HG02981 (cell line): ENCODE data around the gene ATP1B3.
"Not testable (repeated sequence)": the region's sequence is repeated elsewhere in the genome, so short reads cannot be mapped to it uniquely, and the experiment has no call there.

ENCODE experiments used
- ATAC-seq: cut with Tn5 transposase; IDR thresholded peaks from one replicate; pipeline ENCODE4 v1.9.1; 2021; ENCODE audit warnings: mild to moderate bottlenecking, moderate library complexity; ENCODE audit not compliant: unreplicated experiment

Gene ATP1B3

DNA sequence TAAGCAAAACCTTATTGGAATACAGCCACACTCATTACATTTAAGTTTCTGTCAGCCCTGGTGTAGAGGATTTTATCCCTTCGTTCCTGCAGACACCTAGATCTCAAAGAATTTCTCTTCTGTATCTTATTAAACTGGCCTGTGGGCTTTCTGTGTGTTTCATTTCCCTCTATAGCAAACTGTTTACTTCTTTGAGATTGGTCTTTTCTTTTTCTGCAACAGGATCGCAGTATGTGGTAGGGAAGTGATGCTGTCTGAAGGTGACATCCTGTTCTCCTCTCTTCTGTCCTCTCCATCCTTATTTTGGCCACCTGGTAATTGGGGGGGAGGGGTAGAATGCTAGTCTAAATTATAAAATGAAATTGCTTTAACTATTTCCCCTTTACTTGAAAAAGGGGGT, 25.5 kb downstream of the ATP1B3 start:
- ATAC-seq: no peak

DNA sequence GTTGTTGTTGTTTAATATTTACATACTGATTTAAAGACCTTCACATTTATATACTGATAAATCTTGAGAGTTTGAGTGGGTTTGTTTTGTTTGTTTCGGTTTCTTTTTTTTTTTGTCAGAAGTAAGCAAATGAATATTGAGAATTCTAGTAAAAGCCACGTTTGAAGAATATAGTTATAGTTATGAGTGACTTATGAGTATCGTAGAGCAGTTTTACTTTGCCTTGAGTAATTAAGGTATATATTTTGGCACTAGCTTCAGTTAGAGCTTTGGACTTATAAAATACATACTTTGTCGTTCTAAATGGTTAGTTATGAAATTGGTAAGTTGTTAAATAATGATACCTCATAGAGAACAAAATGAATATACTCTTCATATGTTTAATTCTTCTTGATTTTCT, 27.8 kb downstream of the ATP1B3 start:
- no peak for ATAC-seq

DNA sequence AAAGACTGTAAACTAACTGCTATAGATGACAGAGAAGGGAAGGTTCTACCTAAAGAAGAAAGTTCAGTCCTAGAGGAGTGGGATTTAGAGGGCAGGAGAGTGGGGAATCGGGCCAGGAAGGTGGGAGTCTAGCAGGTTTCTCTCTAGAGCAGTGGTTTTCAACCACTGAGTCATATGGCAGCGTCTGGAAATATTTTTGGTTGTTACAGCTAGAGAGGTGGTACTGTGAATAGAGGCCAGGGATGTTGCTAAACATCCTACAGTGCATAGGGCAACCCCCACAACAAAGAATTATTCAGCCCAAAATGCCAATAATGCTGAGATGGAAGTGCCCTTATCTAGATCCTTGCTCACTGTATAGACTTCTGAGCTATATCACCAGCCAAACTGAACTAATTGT, 28.7 kb downstream of the ATP1B3 start:
- no peak for ATAC-seq

DNA sequence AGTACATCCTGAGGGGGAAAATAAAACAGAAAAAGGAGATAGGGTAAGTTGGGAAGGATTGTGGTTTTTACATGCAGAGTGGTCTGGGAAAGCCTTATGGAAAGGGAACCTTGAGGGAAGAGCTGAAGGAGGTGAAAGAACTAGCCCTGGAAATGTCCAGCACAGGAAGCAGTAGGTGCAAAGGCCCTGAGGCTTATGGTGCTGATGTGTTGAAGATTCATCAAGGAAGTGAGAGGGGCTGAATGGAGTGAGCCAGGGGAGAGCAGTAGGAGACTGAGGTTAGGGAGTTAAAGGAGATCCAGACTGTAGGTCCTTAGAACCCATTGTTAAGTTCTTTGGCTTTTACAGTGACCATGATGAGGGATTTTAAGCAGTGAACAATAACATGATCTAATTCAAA, 33.0 kb downstream of the ATP1B3 start:
- no peak for ATAC-seq

DNA sequence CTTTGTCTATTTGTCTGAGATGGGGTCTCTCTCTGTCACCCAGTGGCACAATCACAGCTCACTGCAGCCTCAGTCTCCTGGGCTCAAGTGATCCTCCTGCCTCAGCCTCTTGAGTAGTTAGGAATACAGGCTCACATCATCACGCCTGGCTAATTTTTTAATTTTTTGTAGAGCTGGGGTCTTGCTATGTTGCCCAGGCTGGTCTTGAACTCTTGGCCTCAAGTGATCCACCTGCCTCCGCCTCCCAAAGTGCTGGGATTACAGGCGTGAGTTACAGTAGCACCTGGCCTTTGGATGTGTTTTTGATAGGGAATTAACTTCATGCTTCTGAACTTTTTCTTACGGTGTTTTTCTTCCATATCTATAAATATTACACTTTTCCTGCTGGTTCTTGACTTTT, 33.5 kb downstream of the ATP1B3 start:
- ATAC-seq: not testable (repeated sequence)

DNA sequence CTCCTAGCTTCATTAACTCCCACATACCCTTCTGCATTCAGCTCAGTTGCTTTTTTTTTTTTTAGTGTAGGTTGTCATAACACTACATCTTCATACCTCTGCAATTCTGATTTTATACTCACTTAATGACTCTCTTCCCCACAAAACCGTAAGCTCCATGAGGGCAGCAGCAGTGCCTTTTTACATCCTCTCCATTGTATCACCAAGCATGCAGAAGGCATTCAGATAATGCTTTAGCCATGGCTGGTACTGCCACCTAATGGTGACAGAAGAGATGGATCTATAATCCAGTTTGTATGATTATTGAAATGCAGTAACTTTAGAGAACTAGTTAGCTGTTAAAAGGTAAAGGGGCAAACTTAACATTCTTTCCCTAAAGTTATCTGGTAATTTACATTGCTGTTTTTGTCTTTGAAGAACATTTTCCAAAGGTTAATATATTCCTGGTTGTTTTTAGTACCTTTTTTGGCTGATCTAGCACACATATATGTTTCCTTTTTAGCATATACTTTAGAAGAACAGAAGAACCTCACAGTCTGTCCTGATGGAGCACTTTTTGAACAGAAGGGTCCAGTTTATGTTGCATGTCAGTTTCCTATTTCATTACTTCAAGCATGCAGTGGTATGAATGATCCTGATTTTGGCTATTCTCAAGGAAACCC, 36.8 kb downstream of the ATP1B3 start:
- peak; percentile 64 for ATAC-seq

DNA sequence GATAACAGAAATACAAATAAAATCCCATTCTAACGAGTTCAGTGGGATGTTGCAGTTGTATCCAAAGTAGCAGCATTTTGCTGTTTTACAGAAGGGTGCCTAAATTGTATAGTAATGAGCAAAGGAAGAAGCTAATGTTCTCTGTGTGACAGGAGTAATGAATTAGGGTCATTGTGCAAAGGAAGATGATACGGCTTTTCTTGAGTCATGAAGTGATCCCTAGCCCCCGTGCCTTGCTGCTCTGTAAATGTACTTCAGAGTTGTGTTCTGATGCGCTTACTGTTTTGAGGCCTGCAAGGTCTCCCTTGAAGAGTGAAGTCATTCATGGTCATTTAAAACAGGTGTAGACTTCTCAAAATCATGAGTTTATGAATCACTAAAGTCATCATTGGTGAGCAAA, 37.9 kb downstream of the ATP1B3 start:
- no peak for ATAC-seq

DNA sequence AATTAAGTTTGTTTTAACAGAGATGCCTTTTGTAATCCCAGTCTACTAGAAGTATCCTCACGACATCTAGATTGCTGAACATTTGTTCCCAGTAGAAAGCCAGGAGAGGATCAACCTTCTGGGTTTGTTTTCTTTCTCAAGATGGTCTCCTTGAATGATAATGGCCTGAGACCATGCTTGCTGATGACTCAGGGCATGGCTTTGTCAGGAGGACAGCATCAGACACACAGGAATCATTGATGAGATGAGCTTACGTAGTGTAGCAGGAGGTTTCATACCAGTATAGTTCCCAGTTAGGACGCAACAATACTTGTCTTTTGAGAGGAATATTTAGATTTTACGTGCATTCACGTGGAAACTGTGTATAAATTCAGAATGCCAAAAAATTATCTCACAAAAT, 38.6 kb downstream of the ATP1B3 start:
- no peak for ATAC-seq

DNA sequence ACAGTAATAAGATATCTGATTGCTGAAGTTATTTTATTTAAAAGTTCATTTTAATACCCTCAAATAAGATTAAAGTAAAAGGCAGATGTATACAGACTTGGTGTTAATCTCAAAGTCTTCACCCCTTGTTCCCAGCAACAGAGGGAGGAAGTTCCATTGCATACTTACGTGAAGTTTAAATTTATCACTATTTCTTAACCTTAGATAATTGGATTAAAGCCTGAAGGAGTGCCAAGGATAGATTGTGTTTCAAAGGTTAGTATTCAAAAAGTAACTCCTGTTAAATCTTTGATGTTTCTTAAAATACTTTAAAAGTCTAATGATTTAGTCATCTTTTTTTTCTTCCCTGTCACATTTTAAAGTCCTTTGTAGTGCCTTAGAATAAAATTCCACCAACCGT, 39.3 kb downstream of the ATP1B3 start:
- ATAC-seq: no peak

DNA sequence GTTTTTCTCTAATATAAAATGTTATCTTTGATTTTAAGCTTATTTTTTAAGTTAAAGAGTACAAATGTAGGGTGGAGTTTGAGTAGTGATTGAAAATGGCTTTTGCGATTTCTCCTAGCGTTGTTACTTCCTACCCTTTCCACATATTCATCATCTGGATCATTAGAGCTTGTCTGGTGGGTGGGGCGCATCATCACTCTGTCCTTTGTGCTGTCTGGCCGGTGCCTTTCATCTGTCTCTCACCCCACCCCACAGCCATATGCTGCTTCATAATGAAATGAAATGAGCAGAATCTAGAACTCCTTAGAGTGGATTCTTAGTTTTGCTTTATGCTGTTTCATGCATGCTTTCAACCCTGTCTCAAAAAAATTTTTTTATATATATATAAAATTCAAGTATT, 44.3 kb downstream of the ATP1B3 start:
- no peak for ATAC-seq

DNA sequence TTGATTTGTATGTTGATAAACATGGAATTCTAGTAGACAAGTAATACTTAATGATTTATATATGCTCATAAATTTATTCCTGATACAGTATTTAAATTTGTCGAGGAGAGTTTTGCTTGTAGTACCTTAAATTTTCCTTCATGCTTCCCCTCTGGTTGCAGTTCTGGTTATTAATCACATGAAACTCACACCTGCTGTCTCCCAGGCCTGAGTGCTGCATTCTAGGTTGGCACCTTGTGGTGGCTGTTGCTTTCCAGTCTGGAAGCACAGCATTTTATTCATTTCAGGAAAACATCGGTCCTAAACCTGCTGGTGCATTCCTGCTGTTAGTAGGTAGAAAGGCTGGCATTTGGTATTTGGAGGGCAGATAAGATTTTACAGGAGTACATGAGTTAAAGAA, 44.9 kb downstream of the ATP1B3 start:
- ATAC-seq: no peak

DNA sequence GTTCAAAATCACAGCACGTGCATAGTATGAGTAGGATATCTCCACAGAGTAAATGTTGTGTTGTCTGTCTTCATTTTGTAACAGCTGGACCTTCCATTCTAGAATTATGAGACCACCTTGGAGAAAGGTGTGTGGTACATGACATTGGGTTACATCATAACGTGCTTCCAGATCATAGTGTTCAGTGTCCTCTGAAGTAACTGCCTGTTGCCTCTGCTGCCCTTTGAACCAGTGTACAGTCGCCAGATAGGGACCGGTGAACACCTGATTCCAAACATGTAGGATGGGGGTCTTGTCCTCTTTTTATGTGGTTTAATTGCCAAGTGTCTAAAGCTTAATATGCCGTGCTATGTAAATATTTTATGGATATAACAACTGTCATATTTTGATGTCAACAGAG, 49.2 kb downstream of the ATP1B3 start:
- not testable (repeated sequence) for ATAC-seq

DNA sequence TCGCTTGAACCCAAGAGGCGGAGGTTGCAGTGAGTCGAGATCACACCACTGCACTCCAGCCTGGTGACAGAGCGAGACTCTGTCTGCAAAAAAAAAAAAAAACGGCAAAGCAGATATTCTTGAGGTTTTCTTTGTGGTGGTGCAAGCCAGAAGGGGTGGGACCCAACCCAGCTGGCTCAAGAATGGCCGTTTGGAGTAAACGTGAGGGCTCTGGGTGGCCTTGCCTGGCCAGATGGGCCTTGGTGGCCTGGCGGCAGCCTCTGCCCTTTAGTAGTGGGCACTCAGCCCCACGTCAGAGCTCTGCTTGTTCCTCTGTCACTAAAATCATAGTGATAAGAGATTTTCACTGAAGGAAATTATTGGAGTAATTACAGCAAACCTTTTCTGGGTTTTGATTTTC, 50.5 kb downstream of the ATP1B3 start:
- ATAC-seq: no peak

DNA sequence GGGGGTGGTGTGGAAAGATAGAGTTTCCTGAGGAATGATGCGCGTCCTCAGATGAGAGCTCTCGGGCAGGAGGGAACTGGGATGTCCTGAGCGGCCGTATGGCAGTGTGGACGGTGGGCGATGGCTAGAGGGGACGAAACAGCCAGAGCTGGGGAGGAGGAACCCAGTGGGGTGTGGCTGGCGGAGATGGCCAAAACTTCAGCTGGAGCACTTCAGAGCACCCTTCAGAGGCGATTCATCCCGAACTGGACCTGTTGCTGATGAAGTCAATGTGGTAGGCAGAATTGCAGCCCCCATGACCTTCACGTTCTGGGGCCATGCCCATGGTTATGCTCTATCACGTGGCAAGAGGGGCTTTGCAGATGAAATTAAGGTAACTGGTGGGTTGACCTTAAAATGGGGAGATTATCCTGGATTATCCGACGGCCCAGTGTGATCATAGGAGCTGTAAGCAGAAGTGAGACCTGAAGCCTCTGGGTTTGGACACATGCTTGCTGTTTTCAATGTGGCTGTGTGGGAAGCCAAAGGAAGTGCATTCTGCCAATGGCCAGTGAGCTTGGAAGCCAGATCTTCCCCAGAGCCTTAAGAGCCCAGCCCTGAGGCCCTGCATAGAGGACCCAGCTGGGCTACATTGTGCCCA, 52.3 kb downstream of the ATP1B3 start:
- no peak for ATAC-seq

DNA sequence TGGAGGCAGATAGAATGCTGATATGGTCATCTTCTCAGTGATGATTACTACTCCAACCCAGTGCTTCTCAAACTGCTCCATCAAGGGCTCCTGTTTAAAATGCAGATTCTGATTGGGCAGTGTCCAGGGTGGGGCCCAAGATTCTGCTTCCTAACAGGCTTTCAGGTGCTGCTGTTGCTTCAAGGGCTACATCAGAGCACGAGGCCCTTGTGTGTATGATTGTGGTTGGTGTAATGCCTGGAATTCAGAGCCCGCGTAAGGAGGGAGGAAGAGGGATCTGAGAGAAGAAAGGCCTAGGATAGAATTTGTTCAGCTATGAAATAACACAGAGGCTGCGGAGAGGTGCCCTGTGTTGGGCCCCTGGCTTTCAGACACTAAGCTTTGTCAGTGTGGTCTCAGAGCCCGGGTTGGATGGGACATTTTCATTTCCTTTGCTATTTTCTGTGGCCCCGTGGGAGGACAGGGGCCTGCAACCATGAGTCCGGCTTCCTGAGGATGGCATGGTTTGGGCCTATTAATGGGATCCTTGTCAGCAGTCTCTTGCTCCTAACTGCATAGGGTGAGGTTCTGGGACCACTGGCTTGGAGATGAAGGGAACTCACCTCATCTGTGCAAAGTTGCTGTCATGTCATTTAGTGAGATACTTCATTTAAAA, 53.0 kb downstream of the ATP1B3 start:
- ATAC-seq: no peak

DNA sequence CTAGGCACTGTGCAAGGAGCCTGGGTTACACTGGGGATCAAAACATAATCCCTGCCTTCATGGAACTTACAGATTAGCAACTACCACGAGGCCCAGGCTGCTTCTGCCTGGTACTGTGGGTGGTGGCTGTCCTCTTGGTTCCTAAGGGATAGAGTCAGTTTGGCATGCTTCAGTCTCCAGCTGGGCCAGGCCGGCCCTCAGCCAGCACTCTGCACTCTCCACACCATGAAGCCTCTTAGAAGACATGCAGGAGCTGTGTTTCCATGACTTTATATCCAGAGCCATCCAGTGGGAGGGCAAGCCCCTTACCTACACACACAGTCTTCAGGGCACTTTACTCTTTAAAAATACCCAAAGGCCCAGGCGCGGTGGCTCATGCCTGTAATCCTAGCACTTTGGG, 54.4 kb downstream of the ATP1B3 start:
- no peak for ATAC-seq

DNA sequence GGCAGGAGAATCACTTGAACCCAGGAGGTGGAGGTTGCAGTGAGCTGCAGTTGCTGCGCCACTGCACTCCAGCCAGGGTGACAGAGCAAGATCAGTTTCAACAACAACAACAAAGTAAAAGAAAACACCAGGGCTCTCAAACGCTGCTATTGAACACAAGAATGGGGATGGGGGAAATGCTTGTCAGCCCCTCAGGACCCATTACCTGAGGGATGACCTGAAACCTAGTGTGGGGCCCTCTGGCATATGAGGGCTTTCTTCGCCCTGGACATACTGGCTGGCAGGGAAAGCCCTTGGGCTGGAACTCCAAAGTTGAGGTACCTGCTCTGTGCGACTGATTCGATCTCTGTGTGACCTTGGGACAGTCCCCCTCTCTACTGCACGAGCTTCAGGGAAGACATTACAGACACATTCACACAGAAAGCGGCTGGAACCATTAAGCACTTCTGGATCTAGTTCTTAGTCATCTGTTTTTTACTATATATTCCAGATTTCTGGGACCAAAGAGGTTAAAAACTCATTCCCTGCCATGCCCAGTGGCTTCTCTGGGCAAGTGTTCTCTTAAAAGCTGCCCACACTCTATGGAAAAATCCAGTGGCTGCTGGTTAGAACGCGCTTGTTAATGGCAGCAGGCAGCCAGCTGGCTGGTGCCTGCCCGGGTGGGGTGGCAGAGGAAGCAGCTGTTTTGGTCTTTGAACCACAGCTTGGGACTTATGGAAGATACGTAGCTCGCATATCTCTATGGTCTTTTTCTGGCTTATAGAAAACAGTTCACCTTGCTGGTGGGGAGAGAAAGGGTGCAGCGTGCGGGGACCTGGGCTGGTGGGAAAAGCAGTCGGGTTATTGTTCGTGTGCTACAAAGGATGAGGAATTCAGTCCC, 57.2 kb downstream of the ATP1B3 start:
- no peak for ATAC-seq

DNA sequence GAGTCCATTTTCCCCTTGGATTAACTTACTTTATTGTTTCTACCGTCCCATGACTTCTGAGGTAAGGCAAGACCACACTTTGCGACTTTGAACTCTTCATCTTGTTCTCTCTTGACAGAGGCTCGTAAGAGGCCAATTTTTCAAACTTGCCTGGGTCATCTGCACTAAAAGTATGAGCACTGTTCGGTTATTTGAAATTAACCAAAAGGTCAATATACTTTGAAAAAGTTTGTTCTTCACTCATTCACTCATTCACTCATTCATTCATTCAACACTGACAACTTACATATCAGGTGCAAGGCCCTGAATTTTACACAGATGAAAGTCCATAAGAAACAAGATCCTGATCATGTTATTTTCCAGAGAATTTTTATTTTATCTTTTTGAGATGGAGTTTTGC, 57.9 kb downstream of the ATP1B3 start:
- no peak for ATAC-seq

DNA sequence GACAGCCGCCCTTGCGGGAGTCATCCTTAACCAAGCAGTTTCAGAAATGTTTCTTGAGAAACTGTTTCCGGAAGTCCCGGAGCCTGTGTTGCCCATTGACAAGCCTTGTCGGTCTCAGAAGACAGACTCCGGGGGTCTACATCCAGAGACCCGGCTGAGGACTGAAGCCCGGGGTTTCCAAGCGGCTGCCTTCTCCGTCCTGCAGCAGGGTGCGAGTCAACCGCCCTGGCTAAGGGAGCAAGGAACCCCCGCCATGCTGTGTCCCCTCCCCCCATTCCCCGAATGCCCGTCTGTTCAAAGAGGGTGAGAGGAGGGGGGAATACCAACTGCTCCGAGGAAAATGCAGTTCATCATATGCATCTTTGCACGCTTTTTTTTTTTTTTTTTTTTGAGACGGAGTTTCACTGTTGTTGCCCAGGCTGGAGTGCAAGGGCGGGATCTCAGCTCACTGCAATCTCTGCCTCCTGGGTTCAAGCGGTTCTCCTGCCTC, 61.6 kb downstream of the ATP1B3 start:
- no peak for ATAC-seq

DNA sequence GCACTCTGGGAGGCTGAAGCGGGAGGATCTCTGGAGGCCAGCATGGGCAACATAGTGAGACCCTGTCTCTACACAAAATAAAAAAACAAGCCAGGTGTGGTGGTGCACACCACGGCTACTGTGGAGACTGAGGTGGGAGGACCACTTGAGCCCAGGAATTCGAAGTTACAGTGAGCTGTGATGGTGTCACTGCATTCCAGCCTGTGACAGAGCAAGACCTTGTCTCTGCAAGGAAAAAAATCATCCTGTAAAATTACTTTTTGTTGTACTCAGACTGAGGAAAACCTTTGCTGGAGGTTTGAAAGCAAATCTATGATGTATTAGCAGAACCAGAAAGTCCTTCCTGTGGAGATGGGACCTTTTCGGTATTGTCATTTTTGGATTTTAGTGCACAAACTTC, 63.3 kb downstream of the ATP1B3 start:
- ATAC-seq: no peak

DNA sequence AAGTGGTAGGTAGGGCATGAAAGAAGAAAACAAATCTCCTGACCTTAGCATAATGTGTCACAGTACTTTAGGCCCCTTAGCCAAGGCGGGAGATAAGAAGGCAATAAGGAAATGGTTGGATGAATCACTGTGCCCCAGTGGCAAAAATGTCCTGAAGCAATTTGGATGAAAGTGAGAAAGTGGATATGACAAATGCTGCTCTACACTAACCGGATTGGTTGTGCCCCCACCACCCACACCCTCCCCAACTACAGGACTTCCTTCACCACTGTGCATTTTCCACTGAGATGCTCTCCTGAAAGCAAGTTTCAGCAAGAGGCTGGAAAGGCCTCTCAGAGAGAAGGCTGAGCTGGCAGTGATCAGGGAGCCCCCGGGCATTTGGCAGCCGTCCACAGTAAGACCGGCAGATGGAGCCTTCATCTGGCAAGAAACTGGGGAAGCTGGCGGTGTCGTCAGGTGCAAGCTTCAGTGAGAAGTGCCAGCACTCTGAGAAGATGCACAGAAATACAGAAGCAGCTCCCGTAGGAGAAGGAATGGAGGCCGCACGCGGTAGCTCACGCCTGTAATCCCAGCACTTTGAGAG, 63.8 kb downstream of the ATP1B3 start:
- no peak for ATAC-seq
